ENCODE data around the gene WNT9A.

Gene WNT9A

DNA sequence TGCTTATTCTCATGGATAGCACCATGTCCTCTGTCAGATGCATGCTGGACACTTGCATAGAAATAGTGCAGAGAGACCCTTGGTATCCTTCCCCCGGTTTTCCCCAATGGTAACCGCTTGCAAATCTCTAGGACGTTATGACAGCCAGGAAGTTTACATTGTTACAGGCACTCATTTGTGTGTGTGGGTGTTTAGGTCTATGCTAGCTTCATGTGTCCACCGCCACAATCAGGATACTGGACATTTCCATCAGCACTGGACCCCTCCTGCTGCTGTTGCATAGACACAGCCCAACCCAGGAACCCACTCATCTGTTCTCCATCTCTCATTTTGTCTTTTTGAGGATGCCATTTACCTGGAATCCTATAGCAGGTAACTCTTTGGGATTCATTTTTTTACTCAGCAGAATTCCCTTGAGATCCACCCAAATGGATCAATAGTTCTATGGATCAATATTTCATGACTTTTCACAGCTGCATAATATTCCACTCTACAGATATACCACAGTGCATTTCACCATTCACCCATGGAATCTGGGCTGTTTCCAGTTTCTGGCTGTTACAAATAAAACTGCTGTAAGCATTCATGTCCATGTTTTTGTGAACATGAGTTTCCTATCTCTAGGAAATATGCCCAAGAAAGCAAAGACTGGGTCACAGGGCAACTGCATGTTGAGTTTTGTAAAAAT lies 6.6 kb upstream of the WNT9A start:
- DNase-seq (ENCODE audit: low read depth) = no peak

- no peak for DNase-seq (ENCODE audit: low read depth)
Observed at GRCh38 chr1:227953022-227953412, 5.3 kb upstream of the WNT9A start.

DNA sequence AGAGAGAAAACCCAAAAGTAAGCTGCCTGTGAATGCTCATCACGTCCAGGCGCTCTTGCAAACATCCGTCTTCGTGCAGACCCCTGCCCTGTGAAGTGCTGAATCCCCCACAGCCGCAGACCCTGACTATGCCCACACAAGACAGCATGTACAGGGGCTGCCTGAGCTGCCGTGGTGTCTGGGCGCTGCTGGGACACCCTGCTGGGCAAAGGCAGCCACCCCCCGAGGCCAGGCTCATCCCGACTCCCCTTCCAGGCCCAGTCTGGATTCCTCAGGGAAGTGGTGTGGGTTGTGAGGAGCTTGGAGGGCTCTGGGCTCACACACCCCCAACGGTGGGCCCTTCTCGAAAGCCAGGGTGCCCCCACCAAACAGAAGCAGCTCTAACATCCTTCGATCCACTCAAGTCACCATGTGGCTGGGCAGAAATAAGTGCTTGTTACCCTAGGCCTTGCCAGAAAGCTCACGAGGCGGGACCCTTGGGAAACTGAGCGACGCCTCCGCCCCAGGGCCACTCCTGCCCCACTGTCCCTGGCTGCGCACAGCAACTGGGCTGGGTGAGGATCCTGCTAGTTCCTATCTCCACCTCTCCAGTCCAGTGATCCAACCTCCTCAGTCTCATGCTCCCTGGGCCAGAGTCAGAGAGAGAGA lies 4.8 kb upstream of the WNT9A start:
- DNase-seq (ENCODE audit: low read depth) = no peak

GRCh38 chr1:227951624-227952373 lies 4.1 kb upstream of the WNT9A start:
- DNase-seq (ENCODE audit: low read depth) = no peak

DNA sequence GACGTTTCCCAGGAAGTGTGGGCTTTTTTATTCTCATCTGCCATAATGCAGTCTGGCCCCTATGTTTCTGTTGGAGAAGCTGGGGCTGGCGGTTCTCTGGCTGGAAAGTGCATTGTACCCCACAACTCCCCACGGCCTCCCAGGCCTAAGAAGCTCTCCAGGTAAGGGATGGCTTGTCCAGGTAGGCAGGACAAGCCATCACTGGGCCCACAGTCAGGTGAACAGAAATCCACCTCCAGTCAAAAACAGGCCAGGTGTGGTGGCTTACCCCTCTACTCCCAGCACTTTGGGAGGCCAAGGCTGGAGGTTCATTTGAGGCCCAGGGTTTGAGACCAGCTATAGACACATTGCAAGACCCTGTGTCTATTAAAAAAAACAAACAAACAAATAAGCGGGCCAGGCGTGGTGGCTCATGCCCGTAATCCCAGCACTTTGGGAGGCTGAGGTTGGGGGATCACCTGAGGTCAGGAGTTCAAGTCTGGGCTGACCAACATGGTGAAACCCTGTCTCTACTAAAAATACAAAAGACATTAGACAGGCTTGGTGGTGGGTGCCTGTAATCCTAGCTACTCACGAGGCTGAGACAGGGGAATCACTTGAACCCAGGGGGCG lies 3.1 kb upstream of the WNT9A start:
- no peak for DNase-seq (ENCODE audit: low read depth)

GRCh38 chr1:227949954-227950734 lies 2.4 kb upstream of the WNT9A start:
- no peak for DNase-seq (ENCODE audit: low read depth)

GRCh38 chr1:227949341-227949921 lies 1.7 kb upstream of the WNT9A start:
- DNase-seq (ENCODE audit: low read depth) = no peak

- no peak for DNase-seq (ENCODE audit: low read depth)
Observed at GRCh38 chr1:227948493-227949260, 945 bp upstream of the WNT9A start.

DNA sequence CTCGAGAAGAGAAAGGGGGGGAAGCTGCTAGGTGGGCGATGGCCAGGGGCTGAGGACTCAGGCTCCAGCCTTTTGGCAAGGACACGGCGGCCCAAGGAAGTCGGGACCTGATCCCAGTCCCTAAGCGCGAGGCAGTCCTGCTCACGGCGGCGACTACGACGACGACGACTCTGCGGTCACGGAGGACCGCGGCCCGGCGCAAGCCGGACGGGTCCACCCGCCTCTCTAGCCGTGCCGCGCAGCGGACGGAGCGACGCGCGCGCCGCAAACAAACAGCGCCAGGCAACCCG lies 401 bp downstream of the WNT9A start:
- DNase-seq (ENCODE audit: low read depth) = no peak

DNA sequence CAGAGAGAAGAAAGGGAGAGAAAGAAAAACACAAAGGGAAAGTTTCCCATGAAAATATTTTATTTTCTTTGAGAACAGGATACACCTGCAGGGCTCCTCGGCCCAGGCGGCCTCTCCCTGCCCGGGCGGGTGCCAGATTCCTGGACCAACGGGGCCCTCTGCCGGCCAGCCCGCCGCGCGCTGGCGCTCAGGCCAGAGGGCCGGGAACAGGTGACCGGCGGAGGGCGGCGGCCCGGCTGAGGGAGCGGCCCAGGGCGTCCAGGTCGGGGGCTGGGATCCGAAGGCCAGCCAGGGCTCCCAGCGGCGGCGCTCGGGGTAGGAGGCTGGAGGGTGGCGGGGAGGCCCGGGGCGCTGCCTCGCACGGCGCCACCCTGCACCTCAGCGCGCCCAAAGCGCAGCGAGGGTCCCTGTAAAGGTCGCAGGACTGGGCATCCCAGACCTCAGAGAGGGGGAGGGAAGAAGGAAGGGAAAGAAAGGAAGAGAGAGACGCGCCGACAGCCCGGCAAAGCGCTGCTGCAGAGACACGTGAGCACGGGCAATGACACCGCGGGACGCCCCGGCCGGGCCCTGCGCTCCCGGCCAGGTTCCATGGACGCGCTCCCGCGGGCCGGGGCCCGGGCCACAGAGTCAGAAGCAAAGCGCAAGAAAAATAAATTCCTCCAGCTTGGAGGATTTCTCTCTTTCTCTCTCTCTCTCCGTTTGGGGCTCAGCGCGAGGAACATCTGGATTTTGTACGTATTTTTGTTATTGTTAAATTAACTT lies 927 bp downstream of the WNT9A start:
- peak; percentile 20 for DNase-seq (ENCODE audit: low read depth)

GRCh38 chr1:227945891-227946623 lies 1.7 kb downstream of the WNT9A start:
- DNase-seq (ENCODE audit: low read depth) = peak; percentile 39

DNA sequence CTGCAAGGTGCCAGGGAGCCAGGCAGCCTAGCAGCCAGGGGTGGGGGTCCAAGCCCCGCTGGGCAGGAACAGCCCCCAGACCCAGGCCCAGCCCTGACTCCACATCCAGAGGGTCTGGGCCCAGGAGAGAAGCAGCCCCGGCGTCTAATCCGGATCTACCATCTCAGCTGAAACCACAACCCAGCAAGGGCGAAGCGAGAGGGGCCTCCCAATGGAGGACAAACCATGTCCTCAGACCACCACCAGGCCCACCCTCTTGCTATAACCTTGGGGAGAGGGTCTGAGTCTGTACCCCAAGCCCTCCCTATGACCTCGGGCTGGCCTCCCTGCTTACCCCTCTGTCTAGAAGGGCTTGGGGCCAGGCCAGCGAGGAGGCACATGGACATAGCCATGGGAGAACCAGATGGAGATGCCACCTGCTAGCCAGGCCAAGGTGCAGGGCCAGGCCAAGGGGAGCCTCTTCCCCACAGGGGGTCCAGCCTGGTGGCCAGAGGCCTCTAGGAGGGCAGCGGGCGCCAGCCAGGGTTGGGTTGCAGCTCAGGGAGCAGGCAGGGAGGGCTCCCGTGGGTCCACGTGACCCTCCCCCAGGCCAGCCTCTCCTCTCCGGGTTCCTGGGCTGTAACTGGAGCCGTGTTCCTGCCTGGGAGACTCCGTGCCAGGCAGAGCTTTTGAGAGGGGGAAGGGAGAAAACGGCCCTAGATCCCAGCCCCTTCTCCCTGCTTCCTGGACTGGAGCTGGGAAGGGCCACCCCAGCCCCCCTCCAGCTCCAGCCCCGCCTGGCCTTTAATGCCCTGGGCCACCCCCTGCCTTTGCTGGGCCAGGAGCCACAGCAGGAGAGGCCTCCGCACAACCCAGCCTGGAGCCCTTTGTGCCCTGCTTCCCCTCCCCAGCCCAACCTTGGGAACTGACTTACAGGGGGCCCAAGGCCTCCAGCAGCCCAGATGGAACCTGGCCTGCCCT lies 2.5 kb downstream of the WNT9A start:
- DNase-seq (ENCODE audit: low read depth) = no peak

DNA sequence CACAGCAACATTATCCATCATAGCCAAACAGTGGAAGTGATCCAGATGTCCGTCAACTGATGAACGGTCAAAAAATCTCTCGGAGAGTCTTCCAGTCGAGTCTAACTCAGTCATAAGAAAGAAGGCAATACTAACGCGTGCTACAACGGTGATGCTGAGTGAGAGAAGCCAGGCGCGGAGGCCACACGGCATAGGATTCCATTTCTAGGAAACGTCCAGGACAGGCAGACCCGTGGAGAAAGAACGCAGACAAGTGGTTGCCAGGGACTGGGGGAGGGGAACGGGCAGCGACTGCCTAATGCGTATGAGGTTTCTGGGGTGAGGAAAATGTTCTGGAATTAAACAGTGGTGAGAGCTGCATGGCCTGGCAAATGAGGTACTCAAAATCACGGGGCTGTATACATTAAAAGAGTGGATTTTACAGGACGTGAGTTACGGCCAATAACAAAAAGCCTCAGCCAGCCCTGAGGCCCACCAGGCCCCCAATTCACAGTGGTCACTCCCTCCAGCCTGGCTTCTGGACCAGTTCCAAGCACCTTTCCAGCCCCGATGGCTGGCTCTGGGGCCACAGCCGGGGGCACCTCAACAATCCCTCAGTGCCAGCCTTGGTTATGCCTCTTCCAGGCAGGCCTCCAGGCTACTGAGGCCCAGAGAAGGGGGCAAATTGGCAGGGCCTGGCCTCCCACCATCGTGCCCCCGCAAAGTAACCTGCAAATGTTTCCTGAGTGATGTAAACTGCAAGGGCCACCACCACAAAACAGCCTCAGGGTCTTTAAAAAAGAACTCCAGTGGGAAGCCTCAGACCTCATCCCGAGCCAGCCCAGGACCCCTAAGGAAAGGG lies 3.4 kb downstream of the WNT9A start:
- no peak for DNase-seq (ENCODE audit: low read depth)

- DNase-seq (ENCODE audit: low read depth) = no peak
Observed at GRCh38 chr1:227943381-227944089, 4.2 kb downstream of the WNT9A start.

- DNase-seq (ENCODE audit: low read depth) = no peak
Observed at GRCh38 chr1:227942716-227943261, 4.9 kb downstream of the WNT9A start.

- DNase-seq (ENCODE audit: low read depth) = no peak
Observed at GRCh38 chr1:227942021-227942715, 5.6 kb downstream of the WNT9A start.

All from fibroblast of the conjunctiva (primary cell).